Glutamatergic neuron (in vitro differentiated cells): ENCODE data around the gene CWF19L1. TPM values are rescaled to one million over a fixed set of nuclear protein-coding genes. Genes with fewer than 3 reads are reported as not detected.

Source experiments
- DNase-seq: peaks from one replicate; pipeline ENCODE4 v3.0.0; 2022
- H3K27ac Mint-ChIP-seq: one replicate; pipeline ENCODE4 v1.8.0; 2020; ENCODE audit warnings: mild to moderate bottlenecking, mixed read lengths, inconsistent platforms; ENCODE audit not compliant: unreplicated experiment
- H3K27me3 Mint-ChIP-seq: one replicate; pipeline ENCODE4 v1.8.0; 2020; ENCODE audit warnings: mild to moderate bottlenecking, moderate library complexity, mixed read lengths, inconsistent platforms; ENCODE audit not compliant: unreplicated experiment
- H3K36me3 Mint-ChIP-seq: one replicate; pipeline ENCODE4 v1.8.0; 2020; ENCODE audit warnings: mild to moderate bottlenecking, mixed read lengths, inconsistent platforms; ENCODE audit not compliant: unreplicated experiment
- H3K4me1 Mint-ChIP-seq: one replicate; pipeline ENCODE4 v1.8.0; 2020; ENCODE audit warnings: mild to moderate bottlenecking, low read depth, mixed read lengths, inconsistent platforms; ENCODE audit not compliant: unreplicated experiment
- H3K4me3 Mint-ChIP-seq: one replicate; pipeline ENCODE4 v1.8.0; 2020; ENCODE audit warnings: mild to moderate bottlenecking, mixed read lengths, inconsistent platforms; ENCODE audit not compliant: unreplicated experiment
- H3K9me3 Mint-ChIP-seq: one replicate; pipeline ENCODE4 v1.8.0; 2020; ENCODE audit warnings: mild to moderate bottlenecking, moderate library complexity, mixed read lengths, inconsistent platforms; ENCODE audit not compliant: unreplicated experiment
- long read RNA-seq: library from polyadenylated mRNA; unstranded; transcript quantifications from one replicate; pipeline ENCODE4 v2.0.0, GENCODE V29; 2020; ENCODE audit not compliant: unreplicated experiment
- total RNA-seq: library from RNA; stranded (reverse); fragmentation: NEBNext Ultra II Directional; extraction: Animal tissue kit (Norgen Biotek cat#: 25700); gene quantifications from one replicate; pipeline ENCODE4 v1.2.1, GENCODE V29; 2021; ENCODE audit not compliant: unreplicated experiment
- TF ChIP-seq, protein P1 (sequence below): fragments of 200-600 bp; sonication (generic); IDR thresholded peaks from one replicate; pipeline ENCODE4 v1.5.0; 2021; ENCODE audit not compliant: partially characterized antibody, unreplicated experiment

CWF19L1 gene
- total RNA-seq = 24.2 TPM
- long read RNA-seq, partial matches to known transcripts = 0 of 3 reads
- long read RNA-seq, other reads (novel, unspliced or antisense) = 1 of 3 reads

DNA sequence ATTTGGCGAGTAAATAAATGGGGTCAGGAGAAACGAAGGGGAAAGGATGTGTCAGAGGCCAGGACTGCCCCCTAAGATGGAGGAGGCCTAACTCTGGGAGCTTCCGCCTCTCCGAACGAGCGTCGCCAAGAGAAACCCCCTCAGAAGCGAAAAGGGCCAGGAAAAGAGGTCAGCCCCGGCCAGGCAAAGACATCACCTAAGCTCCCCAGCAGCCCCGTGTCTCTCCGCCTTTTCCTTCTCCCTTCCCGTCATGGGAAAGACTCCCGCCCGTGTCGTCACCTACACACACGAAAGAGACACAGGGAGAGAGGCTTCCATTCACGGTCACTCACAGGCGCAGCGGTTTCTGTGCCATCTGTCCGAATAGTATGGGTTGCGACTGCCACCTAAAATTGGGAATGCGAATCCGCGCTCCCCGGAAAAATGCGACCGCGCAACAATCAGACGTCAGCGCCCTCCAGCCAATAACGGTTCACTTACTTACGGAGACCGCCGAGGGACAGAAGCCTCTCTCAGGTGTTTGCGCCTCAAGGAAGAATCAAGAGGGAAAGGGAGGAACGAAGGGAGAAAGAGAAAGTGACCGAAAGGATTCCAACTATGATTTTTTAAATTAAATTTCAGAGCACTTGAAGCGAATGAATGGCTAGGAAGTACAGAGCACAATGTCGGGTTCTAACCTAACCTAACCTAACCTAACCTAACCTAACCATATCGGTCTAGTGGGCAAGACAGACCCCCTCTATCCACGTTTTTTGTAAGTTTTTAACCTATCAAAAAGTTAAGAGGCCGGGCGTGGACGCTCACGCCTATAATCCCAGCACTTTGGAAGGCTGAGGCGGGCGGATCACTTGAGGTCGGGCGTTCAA, at the start of gene CWF19L1:
Gene CWF19L1 (minus strand): TSS at position 400 of the 866 bp plus-strand sequence. CDS start 45 bp downstream, at position 355.
- H3K27ac Mint-ChIP-seq = peak within 1 kb of the TSS; percentile 99
- peaks cover 4% of the 10 kb centered on the region for H3K27me3 Mint-ChIP-seq
- TF ChIP-seq, protein P1, sequence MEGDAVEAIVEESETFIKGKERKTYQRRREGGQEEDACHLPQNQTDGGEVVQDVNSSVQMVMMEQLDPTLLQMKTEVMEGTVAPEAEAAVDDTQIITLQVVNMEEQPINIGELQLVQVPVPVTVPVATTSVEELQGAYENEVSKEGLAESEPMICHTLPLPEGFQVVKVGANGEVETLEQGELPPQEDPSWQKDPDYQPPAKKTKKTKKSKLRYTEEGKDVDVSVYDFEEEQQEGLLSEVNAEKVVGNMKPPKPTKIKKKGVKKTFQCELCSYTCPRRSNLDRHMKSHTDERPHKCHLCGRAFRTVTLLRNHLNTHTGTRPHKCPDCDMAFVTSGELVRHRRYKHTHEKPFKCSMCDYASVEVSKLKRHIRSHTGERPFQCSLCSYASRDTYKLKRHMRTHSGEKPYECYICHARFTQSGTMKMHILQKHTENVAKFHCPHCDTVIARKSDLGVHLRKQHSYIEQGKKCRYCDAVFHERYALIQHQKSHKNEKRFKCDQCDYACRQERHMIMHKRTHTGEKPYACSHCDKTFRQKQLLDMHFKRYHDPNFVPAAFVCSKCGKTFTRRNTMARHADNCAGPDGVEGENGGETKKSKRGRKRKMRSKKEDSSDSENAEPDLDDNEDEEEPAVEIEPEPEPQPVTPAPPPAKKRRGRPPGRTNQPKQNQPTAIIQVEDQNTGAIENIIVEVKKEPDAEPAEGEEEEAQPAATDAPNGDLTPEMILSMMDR = no peak
- peak; percentile 88 for DNase-seq
- H3K9me3 Mint-ChIP-seq = peaks cover 6% of the 10 kb centered on the region
- H3K4me1 Mint-ChIP-seq = peaks cover 2% of the 10 kb centered on the region
- H3K36me3 Mint-ChIP-seq = no peaks in the 10 kb centered on the region
- peak within 1 kb of the TSS; percentile 99 for H3K4me3 Mint-ChIP-seq

DNA sequence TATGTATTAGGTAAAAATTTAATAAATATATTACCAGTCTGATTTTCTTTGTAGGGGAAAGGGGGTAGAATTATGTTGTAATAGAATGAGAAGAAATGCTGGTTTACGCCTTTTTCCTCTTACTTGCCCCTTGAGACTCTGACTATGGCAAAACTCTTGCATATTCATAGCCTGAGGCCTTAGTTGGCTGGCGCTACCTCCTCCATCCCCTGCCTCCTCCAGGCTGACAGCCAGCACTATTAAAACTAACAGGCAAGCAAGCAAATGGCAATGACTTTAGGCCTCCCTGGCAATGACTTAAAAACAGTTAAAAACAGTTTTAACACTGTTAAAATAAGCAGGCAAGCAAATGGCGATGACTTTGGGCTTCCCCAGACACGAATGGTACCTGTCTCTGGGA, 48.2 kb upstream of the CWF19L1 start:
- Mint-ChIP-seq H3K9me3 (no peaks in the 10 kb centered on the region), H3K4me3 (no peak overlapping the region), H3K4me1 (peaks cover 10% of the 10 kb centered on the region), H3K36me3 (no peaks in the 10 kb centered on the region), H3K27ac (no peak overlapping the region), H3K27me3 (no peaks in the 10 kb centered on the region)
- TF ChIP-seq, protein P1 = no peak
- no peak for DNase-seq

DNA sequence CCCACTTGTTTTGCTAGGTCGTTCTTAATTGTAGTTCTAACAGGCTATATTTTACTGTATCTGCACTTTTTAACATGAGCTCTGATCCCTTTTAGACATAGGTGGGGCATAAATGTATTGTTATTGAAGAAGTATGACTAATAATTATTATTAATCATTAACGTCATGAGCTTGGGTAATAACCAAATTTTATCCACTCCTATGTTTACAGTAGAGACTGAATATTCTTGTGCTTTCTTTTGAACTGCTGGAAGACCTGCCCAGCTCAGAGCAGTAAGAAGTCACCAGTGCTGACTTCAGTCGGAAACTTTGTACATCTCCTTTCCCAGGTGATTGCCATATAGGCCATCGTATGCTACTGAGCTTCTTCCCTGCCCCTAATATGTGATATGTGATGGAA, 43.9 kb upstream of the CWF19L1 start:
- TF ChIP-seq, protein P1 = no peak
- Mint-ChIP-seq H3K4me1 (peaks cover 10% of the 10 kb centered on the region), H3K36me3 (no peaks in the 10 kb centered on the region), H3K4me3 (no peak overlapping the region), H3K27ac (no peak overlapping the region), H3K9me3 (no peaks in the 10 kb centered on the region), H3K27me3 (no peaks in the 10 kb centered on the region)
- DNase-seq = no peak

DNA sequence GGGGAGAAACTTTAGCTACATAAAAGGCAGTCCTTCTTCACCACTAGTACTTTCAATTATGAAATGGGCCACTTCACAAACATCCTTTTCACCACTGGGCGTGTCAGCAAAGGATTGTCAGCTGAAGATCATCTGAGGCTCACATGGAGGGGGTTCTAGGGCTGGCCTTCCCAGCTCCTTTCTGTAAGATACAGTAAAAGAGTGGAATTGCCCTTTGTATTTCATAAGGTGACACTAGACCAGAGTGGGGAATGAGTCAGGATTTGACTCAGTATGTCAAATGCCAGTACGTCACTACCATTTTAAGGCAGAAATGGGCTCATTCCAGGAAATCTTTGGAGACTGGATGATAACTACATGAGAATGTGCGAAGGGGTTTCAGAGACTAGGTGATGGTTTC, 40.2 kb upstream of the CWF19L1 start:
- H3K4me1 Mint-ChIP-seq = peaks cover under 1% of the 10 kb centered on the region
- no peak for DNase-seq
- H3K4me3 Mint-ChIP-seq = no peak overlapping the region
- no peaks in the 10 kb centered on the region for H3K36me3 Mint-ChIP-seq
- TF ChIP-seq, protein P1 = no peak
- no peaks in the 10 kb centered on the region for H3K27me3 Mint-ChIP-seq
- H3K9me3 Mint-ChIP-seq = no peaks in the 10 kb centered on the region
- H3K27ac Mint-ChIP-seq = no peak overlapping the region

DNA sequence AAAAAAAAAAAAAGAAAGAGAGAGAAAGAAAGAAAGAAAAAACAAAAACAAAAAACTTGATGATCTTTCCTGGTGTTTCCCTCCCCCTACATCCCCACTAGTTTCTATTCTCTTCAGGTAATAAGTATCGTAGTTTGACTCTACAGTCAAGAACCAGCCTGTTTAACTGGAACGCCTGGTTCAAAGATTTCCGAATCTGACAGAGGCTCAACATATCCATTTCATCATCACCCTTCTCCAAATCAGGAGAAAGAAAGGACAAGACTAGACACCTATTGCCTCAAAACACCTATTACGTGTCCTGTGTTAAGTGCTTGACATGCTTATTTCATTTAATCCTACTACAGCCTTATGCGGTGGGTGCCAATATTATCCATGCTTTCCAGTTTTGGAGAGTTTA, 39.4 kb upstream of the CWF19L1 start:
- H3K36me3 Mint-ChIP-seq = no peaks in the 10 kb centered on the region
- H3K4me1 Mint-ChIP-seq = no peaks in the 10 kb centered on the region
- TF ChIP-seq, protein P1 = no peak
- no peak overlapping the region for H3K27ac Mint-ChIP-seq
- no peaks in the 10 kb centered on the region for H3K27me3 Mint-ChIP-seq
- no peaks in the 10 kb centered on the region for H3K9me3 Mint-ChIP-seq
- H3K4me3 Mint-ChIP-seq = no peak overlapping the region
- no peak for DNase-seq
